CD4-positive, alpha-beta T cell (primary cell): Measurements from ENCODE around the gene HECTD4. TPM values are rescaled to one million over a fixed set of nuclear protein-coding genes. Genes with fewer than 3 reads are reported as not detected.

ENCODE experiments used
- ATAC-seq: fragments of 200-7000 bp; cut with Tn5 transposase; one replicate; pipeline ENCODE4 v1.10.0; 2022; ENCODE audit warnings: mild to moderate bottlenecking; ENCODE audit not compliant: poor library complexity
- CTCF ChIA-PET: fragments of 350-600 bp; sonication (Branson Sonifier 250); formaldehyde crosslinking; loops from one replicate; lab custom pipeline; 2021; ENCODE audit warnings: antibody characterized with exemption, inconsistent platforms; lab: Charles Lee
- POLR2A ChIA-PET: fragments of 350-600 bp; sonication (Branson Sonifier 250); formaldehyde crosslinking; loops from one replicate; lab custom pipeline; 2021; ENCODE audit warnings: antibody characterized with exemption, inconsistent platforms; lab: Charles Lee
- DNase-seq, 14 experiments: peaks; one replicate each; pipeline ENCODE4 v3.0.0-alpha.2; 2013 to 2020; ENCODE audit warnings: mixed read lengths in 2 of 14
- H3K27ac ChIP-seq, 2 donors: one replicate each; pipeline versions ENCODE4 v1.5.1 to v1.7.0; 2013; ENCODE audit warnings: low read length in 2 of 2, low read depth in 1 of 2, mild to moderate bottlenecking in 1 of 2
- H3K27me3 ChIP-seq, 2 experiments: 1 replicate in 1 of 2; 2 replicates in 1 of 2; pipeline versions ENCODE4 v1.6.1 to v1.7.0; 2013; ENCODE audit warnings: low read length in 2 of 2, control low read depth in 1 of 2, mild to moderate bottlenecking in 1 of 2, moderate library complexity in 1 of 2; ENCODE audit not compliant: insufficient read depth in 2 of 2, control insufficient read depth in 1 of 2
- H3K36me3 ChIP-seq: one replicate; pipeline ENCODE4 v1.6.1; 2013; ENCODE audit warnings: low read length, control low read depth; ENCODE audit not compliant: insufficient read depth
- H3K4me1 ChIP-seq: one replicate; pipeline ENCODE4 v1.6.1; 2013; ENCODE audit warnings: low read length, control low read depth; ENCODE audit not compliant: insufficient read depth
- H3K4me3 ChIP-seq: one replicate; pipeline ENCODE4 v1.5.1; 2013; ENCODE audit warnings: mild to moderate bottlenecking, low read length, moderate library complexity
- H3K9me3 ChIP-seq, 2 experiments: 1 replicate in 1 of 2; 2 replicates in 1 of 2; pipeline versions ENCODE4 v1.6.1 to v1.7.0; 2013; ENCODE audit warnings: low read length in 2 of 2, mild to moderate bottlenecking in 2 of 2, control low read depth in 1 of 2, moderate library complexity in 1 of 2; ENCODE audit not compliant: control insufficient read depth in 1 of 2, insufficient read depth in 1 of 2
- H3K27ac Mint-ChIP-seq: one replicate; pipeline ENCODE4 v1.8.0; 2020; ENCODE audit warnings: mixed read lengths
- H3K27me3 Mint-ChIP-seq: one replicate; pipeline ENCODE4 v1.8.0; 2021; ENCODE audit warnings: mixed read lengths
- H3K36me3 Mint-ChIP-seq: one replicate; pipeline ENCODE4 v1.8.0; 2021; ENCODE audit warnings: low read depth, mixed read lengths
- H3K4me1 Mint-ChIP-seq: one replicate; pipeline ENCODE4 v1.8.0; 2021; ENCODE audit warnings: low read depth, mixed read lengths
- H3K4me3 Mint-ChIP-seq: one replicate; pipeline ENCODE4 v1.8.0; 2020; ENCODE audit warnings: mild to moderate bottlenecking, mixed read lengths
- H3K9me3 Mint-ChIP-seq: one replicate; pipeline ENCODE4 v1.8.0; 2020; ENCODE audit warnings: mixed read lengths
- CTCF ChIP-seq: fragments of 200-600 bp; IDR thresholded peaks from one replicate; pipeline ENCODE4 v1.8.0; 2022; ENCODE audit warnings: antibody characterized with exemption, mild to moderate bottlenecking
- intact Hi-C, 2 experiments: fragments of 100-400 bp; cut with DNase I in 1 of 2; cut with micrococcal nuclease in 1 of 2; formaldehyde crosslinking; loops; one replicate each; pipeline versions ENCODE4 v1.15.1 to v1.9.0; 2023 to 2025; cut with DNase I, micrococcal nuclease
- total RNA-seq, 174 experiments: library from RNA in 2 of 174; stranded (reverse) in 2 of 174; gene quantifications; one replicate each; pipeline ENCODE4 v1.2.3 and lab custom pipeline; 2021 to 2026

HECTD4 gene
- total RNA-seq, 2 experiments from 2014 or later, result 40.2 to 43.3 TPM

GRCh38 chr12:112238441-112238840, 143.8 kb downstream of the HECTD4 start:
- Histone ChIP-seq H3K36me3 (peaks cover 70% of the 10 kb centered on the region), H3K27me3 (no peaks in the 10 kb centered on the region), H3K4me1 (no peaks in the 10 kb centered on the region), H3K9me3 (no peaks in the 10 kb centered on the region), H3K27ac (no peak overlapping the region), H3K4me3 (no peak overlapping the region)
- Mint-ChIP-seq H3K36me3 (peaks cover 87% of the 10 kb centered on the region), H3K4me3 (no peak overlapping the region), H3K27ac (no peak overlapping the region), H3K27me3 (no peaks in the 10 kb centered on the region), H3K9me3 (no peaks in the 10 kb centered on the region), H3K4me1 (no peaks in the 10 kb centered on the region)
- ATAC-seq, result no peak
- ChIA-PET CTCF (no interaction called here), POLR2A (no interaction called here)
- no peak for DNase-seq
- TF ChIP-seq CTCF, result no peak
- intact Hi-C loops, result no loop called here

- intact Hi-C loops, result no loop called here
- peaks cover 89% of the 10 kb centered on the region for H3K36me3 Mint-ChIP-seq
- H3K4me3 Mint-ChIP-seq, result no peak overlapping the region
- no peak overlapping the region for H3K27ac Mint-ChIP-seq
- H3K36me3 ChIP-seq, result peaks cover 73% of the 10 kb centered on the region
- no peaks in the 10 kb centered on the region for H3K4me1 Mint-ChIP-seq
- ATAC-seq (no peak), DNase-seq (no peak)
- H3K9me3 ChIP-seq, result no peaks in the 10 kb centered on the region
- H3K27ac ChIP-seq, result no peak overlapping the region
- no peaks in the 10 kb centered on the region for H3K27me3 Mint-ChIP-seq
- H3K9me3 Mint-ChIP-seq, result no peaks in the 10 kb centered on the region
- POLR2A ChIA-PET, result no interaction called here
- no peak overlapping the region for H3K4me3 ChIP-seq
- TF ChIP-seq CTCF, result no peak
- H3K4me1 ChIP-seq, result no peaks in the 10 kb centered on the region
- H3K27me3 ChIP-seq, result no peaks in the 10 kb centered on the region
- CTCF ChIA-PET, result no interaction called here
Measured at GRCh38 chr12:112236786-112237185, 145.4 kb downstream of the HECTD4 start.

- no peak overlapping the region for H3K4me3 Mint-ChIP-seq
- Histone ChIP-seq H3K4me1 (no peaks in the 10 kb centered on the region), H3K27ac (no peak overlapping the region), H3K4me3 (no peak overlapping the region), H3K27me3 (no peaks in the 10 kb centered on the region), H3K9me3 (no peaks in the 10 kb centered on the region), H3K36me3 (peaks cover 70% of the 10 kb centered on the region)
- DNase-seq (no peak), ATAC-seq (no peak)
- H3K27ac Mint-ChIP-seq, result no peak overlapping the region
- ChIA-PET CTCF (no interaction called here), POLR2A (no interaction called here)
- no peaks in the 10 kb centered on the region for H3K9me3 Mint-ChIP-seq
- H3K4me1 Mint-ChIP-seq, result no peaks in the 10 kb centered on the region
- intact Hi-C loops, result no loop called here
- TF ChIP-seq CTCF, result no peak
- no peaks in the 10 kb centered on the region for H3K27me3 Mint-ChIP-seq
- peaks cover 90% of the 10 kb centered on the region for H3K36me3 Mint-ChIP-seq
Measured at GRCh38 chr12:112236386-112236785, 145.8 kb downstream of the HECTD4 start.
